CD14-positive monocyte (primary cell): ENCODE data around the gene ZSWIM5. TPM values are rescaled to one million over a fixed set of nuclear protein-coding genes. Genes with fewer than 3 reads are reported as not detected.

ENCODE experiments used
- DNase-seq, 3 donors: peaks; one replicate each; pipeline ENCODE4 v3.0.0-alpha.2; 2011 to 2022
- H2AFZ ChIP-seq: 2 replicates; pipeline ENCODE4 v1.6.0; 2012; ENCODE audit warnings: mild to moderate bottlenecking, low read depth, low read length, inconsistent platforms; ENCODE audit not compliant: insufficient read depth, poor library complexity, severe bottlenecking
- H3K27ac ChIP-seq, 2 donors: 1 replicate in 1 of 2; 2 replicates in 1 of 2; pipeline ENCODE4 v1.5.1; 2012 to 2013; ENCODE audit warnings: low read length in 2 of 2, control low read depth in 1 of 2, inconsistent platforms in 1 of 2, low read depth in 1 of 2, mild to moderate bottlenecking in 1 of 2
- H3K27me3 ChIP-seq, 2 donors: one replicate each; pipeline versions ENCODE4 v1.6.0 to v1.6.1; 2011 to 2013; ENCODE audit warnings: low read length in 2 of 2; ENCODE audit not compliant: control insufficient read depth in 2 of 2, insufficient read depth in 2 of 2
- H3K36me3 ChIP-seq, 2 donors: replicated peaks in 1 of 2; 1 replicate in 1 of 2; 2 replicates in 1 of 2; pipeline versions ENCODE4 v1.5.1 to v1.6.1; 2012 to 2013; ENCODE audit warnings: low read length in 2 of 2, control low read depth in 1 of 2, inconsistent platforms in 1 of 2, mild to moderate bottlenecking in 1 of 2; ENCODE audit not compliant: insufficient read depth in 2 of 2, control insufficient read depth in 1 of 2
- H3K4me1 ChIP-seq, 2 donors: 1 replicate in 1 of 2; 2 replicates in 1 of 2; pipeline versions ENCODE4 v1.5.1 to v1.6.1; 2012 to 2013; ENCODE audit warnings: low read length in 2 of 2, control low read depth in 1 of 2, inconsistent platforms in 1 of 2, mild to moderate bottlenecking in 1 of 2, moderate library complexity in 1 of 2; ENCODE audit not compliant: insufficient read depth in 2 of 2, control insufficient read depth in 1 of 2
- H3K4me2 ChIP-seq: replicated peaks from 2 replicates; pipeline ENCODE3; 2012; ENCODE audit warnings: low read length, moderate library complexity, mild to moderate bottlenecking; ENCODE audit not compliant: poor library complexity, severe bottlenecking; ENCODE audit errors: extremely low read depth
- H3K4me3 ChIP-seq, 3 experiments: fragments of 200-600 bp in 1 of 3; sonication (generic) in 1 of 3; replicated peaks in 1 of 3; 1 replicate in 2 of 3; 2 replicates in 1 of 3; pipeline ENCODE4 v1.5.1; 2011 to 2013; ENCODE audit warnings: low read length in 3 of 3, mild to moderate bottlenecking in 3 of 3, control low read depth in 2 of 3, low read depth in 2 of 3, inconsistent platforms in 1 of 3, moderate library complexity in 1 of 3
- H3K79me2 ChIP-seq: 2 replicates; pipeline ENCODE4 v1.6.0; 2012; ENCODE audit warnings: mild to moderate bottlenecking, control low read depth, inconsistent platforms, low read length, moderate library complexity; ENCODE audit not compliant: insufficient read depth
- H3K9ac ChIP-seq: 2 replicates; pipeline ENCODE4 v1.6.0; 2017; ENCODE audit warnings: low read length, mild to moderate bottlenecking; ENCODE audit not compliant: insufficient read depth, poor library complexity, severe bottlenecking
- H3K9me3 ChIP-seq, 2 donors: replicated peaks in 1 of 2; 1 replicate in 1 of 2; 2 replicates in 1 of 2; pipeline versions ENCODE4 v1.5.1 to v1.6.1; 2012 to 2013; ENCODE audit warnings: low read length in 2 of 2, control low read depth in 1 of 2; ENCODE audit not compliant: control insufficient read depth in 1 of 2, insufficient read depth in 1 of 2
- H4K20me1 ChIP-seq: 2 replicates; pipeline ENCODE4 v1.6.0; 2012; ENCODE audit warnings: mild to moderate bottlenecking, low read length, control low read depth, moderate library complexity; ENCODE audit not compliant: insufficient read depth
- H3K27ac Mint-ChIP-seq, 7 donors: one replicate each; pipeline ENCODE4 v1.8.0; 2020; ENCODE audit warnings: mild to moderate bottlenecking in 7 of 7, mixed read lengths in 7 of 7, moderate library complexity in 6 of 7, inconsistent platforms in 2 of 7
- H3K27me3 Mint-ChIP-seq, 3 donors: one replicate each; pipeline ENCODE4 v1.8.0; 2021 to 2022; ENCODE audit warnings: low read depth in 3 of 3, mild to moderate bottlenecking in 3 of 3, mixed read lengths in 3 of 3, moderate library complexity in 3 of 3, inconsistent platforms in 1 of 3
- H3K36me3 Mint-ChIP-seq, 2 donors: one replicate each; pipeline ENCODE4 v1.8.0; 2020; ENCODE audit warnings: mixed read lengths in 2 of 2, inconsistent platforms in 1 of 2, mild to moderate bottlenecking in 1 of 2
- H3K4me1 Mint-ChIP-seq: one replicate; pipeline ENCODE4 v1.8.0; 2020; ENCODE audit warnings: mild to moderate bottlenecking, mixed read lengths
- H3K4me3 Mint-ChIP-seq, 2 donors: one replicate each; pipeline ENCODE4 v1.8.0; 2020; ENCODE audit warnings: mild to moderate bottlenecking in 2 of 2, mixed read lengths in 2 of 2, moderate library complexity in 1 of 2
- H3K9me3 Mint-ChIP-seq, 7 donors: one replicate each; pipeline ENCODE4 v1.8.0; 2020 to 2022; ENCODE audit warnings: mixed read lengths in 7 of 7, mild to moderate bottlenecking in 6 of 7, moderate library complexity in 6 of 7, inconsistent platforms in 2 of 7
- WGBS: methylation state at CpG from one replicate; pipeline ENCODE4 v1.1.5; 2013; ENCODE audit warnings: missing lambda C conversion rate; ENCODE audit not compliant: insufficient coverage; 5-methylcytosine and 5-hydroxymethylcytosine counted together
- intact Hi-C, 2 donors: fragments of 100-400 bp; cut with micrococcal nuclease; formaldehyde crosslinking; loops; one replicate each; pipeline versions ENCODE4 v1.15.0 to v1.15.1; 2023
- polyA plus RNA-seq, 3 donors: library from polyadenylated mRNA; depleted of rRNA in 1 of 3; unstranded in 2 of 3; stranded (reverse) in 1 of 3; fragments of 300-500 nt in 2 of 3; fragments of >200 nt in 1 of 3; fragmentation: Illumina TruSeq in 2 of 3; gene quantifications; 1 replicate in 2 of 3; 2 replicates in 1 of 3; pipeline ENCODE4 v1.2.3, GENCODE V29; 2012 to 2021
- TF ChIP-seq, protein P1 (sequence below): fragments of 200-600 bp; IDR thresholded peaks from one replicate; pipeline ENCODE4 v1.8.0; 2022; ENCODE audit warnings: antibody characterized with exemption, mild to moderate bottlenecking

ZSWIM5 gene
- polyA plus RNA-seq, 3 donors: not detected

DNA sequence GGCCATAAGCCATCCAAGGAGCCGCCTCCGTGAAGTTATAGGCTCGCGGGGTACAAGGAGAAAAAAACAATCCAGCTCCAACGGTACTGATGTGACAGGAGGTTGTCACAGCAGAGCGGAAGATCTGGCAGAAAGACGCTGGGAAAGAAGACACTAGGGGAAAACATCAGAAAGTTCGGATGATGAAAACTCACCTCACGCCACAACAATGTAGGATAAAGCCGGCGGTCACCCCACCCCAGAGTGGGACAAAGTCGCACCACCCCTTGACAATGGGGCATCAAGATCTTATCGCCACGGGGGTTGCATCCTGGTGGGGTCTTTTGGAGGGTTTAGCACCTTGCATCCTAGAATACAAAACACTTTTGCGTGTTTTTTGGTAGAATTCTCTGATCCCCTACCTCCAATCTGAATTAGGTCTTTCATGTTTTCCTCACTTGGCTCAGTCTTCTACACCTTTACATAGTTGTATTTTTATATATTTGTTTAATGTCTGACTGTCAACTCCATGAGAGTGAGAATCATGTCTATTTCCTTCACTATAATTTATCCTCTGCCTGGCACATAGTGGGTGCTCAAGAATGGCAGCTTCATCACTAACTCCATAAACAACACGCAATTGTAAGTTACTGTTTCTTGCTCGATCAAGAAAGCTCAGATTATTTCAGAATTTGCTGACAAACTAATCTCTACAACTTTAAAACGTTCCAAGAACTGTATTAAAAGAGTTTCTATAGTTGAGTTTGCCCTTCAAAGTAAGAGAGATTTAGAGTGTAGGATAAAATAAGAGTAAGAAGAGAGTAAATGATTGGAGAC lies 611 bp upstream of the ZSWIM5 start:
- Mint-ChIP-seq H3K36me3 (peaks cover 0 to 10% of the 10 kb centered on the region in 2 donors), H3K4me3 (peak overlapping the region; percentile 84 to 93), H3K27me3 (peaks cover 58 to 75% (median 65%) of the 10 kb centered on the region in 3 donors), H3K27ac (peak overlapping the region in 1 of 7 donors; percentile 8), H3K4me1 (peaks cover 14% of the 10 kb centered on the region), H3K9me3 (peaks cover 0 to 9% (median 5%) of the 10 kb centered on the region in 7 donors)
- Histone ChIP-seq H4K20me1 (no peaks in the 10 kb centered on the region), H3K36me3 (no peaks in the 10 kb centered on the region), H3K4me1 (peaks cover 9 to 13% of the 10 kb centered on the region in 2 donors), H3K9me3 (peaks cover 0 to 10% of the 10 kb centered on the region in 2 donors), H3K4me3 (peak overlapping the region; percentile 31 to 79 (median 39)), H2AFZ (peak overlapping the region; percentile 48), H3K27ac (no peak overlapping the region), H3K79me2 (no peaks in the 10 kb centered on the region), H3K9ac (no peak overlapping the region), H3K4me2 (peak overlapping the region; percentile 89), H3K27me3 (peaks cover 58 to 72% of the 10 kb centered on the region in 2 donors)
- 0% methylated on average over 4 of the region's 18 CpGs for WGBS
- intact Hi-C loops: no loop called here
- no peak for DNase-seq
- TF ChIP-seq, protein P1, sequence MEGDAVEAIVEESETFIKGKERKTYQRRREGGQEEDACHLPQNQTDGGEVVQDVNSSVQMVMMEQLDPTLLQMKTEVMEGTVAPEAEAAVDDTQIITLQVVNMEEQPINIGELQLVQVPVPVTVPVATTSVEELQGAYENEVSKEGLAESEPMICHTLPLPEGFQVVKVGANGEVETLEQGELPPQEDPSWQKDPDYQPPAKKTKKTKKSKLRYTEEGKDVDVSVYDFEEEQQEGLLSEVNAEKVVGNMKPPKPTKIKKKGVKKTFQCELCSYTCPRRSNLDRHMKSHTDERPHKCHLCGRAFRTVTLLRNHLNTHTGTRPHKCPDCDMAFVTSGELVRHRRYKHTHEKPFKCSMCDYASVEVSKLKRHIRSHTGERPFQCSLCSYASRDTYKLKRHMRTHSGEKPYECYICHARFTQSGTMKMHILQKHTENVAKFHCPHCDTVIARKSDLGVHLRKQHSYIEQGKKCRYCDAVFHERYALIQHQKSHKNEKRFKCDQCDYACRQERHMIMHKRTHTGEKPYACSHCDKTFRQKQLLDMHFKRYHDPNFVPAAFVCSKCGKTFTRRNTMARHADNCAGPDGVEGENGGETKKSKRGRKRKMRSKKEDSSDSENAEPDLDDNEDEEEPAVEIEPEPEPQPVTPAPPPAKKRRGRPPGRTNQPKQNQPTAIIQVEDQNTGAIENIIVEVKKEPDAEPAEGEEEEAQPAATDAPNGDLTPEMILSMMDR: no peak

DNA sequence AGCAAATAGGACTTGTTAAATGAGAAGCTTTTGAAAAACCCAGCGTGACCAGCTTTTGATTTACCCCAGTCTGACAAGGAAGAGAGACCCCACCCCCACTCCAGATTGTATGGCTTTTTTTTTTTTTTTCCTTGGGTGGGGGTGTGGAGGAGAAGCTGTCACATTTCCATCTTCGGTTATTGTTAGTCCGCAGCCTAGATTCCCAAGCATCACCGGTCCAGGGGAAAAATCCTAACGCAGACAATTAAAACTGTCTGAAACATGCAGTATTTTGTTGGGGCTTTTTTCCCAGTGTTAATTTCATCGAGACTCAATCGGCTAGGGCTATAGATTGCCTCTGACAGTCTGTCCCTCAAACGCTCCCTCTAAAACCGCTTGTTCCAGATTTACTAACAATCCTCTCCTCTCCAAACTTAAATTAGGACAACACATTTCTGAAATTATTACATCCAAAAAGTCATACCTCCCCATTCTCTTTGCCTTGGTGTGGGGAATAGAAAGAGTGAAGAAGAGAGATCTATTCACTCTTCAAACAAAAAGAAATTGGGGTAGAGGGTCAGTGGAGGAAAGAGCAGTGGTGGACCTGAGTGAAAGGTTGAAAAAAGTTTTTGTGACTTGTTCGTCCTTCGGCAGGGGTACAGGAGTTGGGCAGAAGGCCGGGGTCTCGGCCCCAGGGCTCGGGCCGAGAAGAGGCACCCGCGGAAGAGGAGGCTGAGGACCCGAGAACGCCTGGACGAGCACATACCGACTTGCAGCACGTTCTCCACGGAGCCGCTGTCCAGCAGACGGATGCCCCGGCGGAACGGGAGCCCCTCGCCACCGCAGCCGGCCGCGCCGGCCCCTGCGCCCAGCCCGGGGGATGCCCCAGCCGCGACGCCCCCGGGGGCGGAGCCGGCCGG lies 1.1 kb downstream of the ZSWIM5 start:
- H3K27ac Mint-ChIP-seq: no peak overlapping the region
- peak overlapping the region; percentile 83 to 95 for H3K4me3 Mint-ChIP-seq
- peaks cover 14% of the 10 kb centered on the region for H3K4me1 Mint-ChIP-seq
- peaks cover 59 to 68% (median 62%) of the 10 kb centered on the region in 3 donors for H3K27me3 Mint-ChIP-seq
- Histone ChIP-seq H3K79me2 (no peaks in the 10 kb centered on the region), H3K9ac (no peak overlapping the region), H3K27ac (no peak overlapping the region), H3K36me3 (no peaks in the 10 kb centered on the region), H3K4me3 (no peak overlapping the region), H3K4me1 (peaks cover 9 to 13% of the 10 kb centered on the region in 2 donors), H2AFZ (no peak overlapping the region), H3K9me3 (peaks cover 0 to 10% of the 10 kb centered on the region in 2 donors), H4K20me1 (no peaks in the 10 kb centered on the region), H3K4me2 (peak overlapping the region; percentile 89), H3K27me3 (peaks cover 63 to 80% of the 10 kb centered on the region in 2 donors)
- TF ChIP-seq, protein P1: no peak
- H3K9me3 Mint-ChIP-seq: peaks cover 0 to 9% (median 5%) of the 10 kb centered on the region in 7 donors
- peaks cover 0 to 10% of the 10 kb centered on the region in 2 donors for H3K36me3 Mint-ChIP-seq
- DNase-seq: no peak
- intact Hi-C loops: no loop called here
- under 1% methylated on average over 37 of the region's 43 CpGs for WGBS
